GM21529 (cell line): Measurements from ENCODE around the gene FILIP1L.

Experiments used
- ATAC-seq: cut with Tn5 transposase; IDR thresholded peaks from one replicate; pipeline ENCODE4 v1.9.1; 2021; ENCODE audit not compliant: unreplicated experiment

FILIP1L gene

DNA sequence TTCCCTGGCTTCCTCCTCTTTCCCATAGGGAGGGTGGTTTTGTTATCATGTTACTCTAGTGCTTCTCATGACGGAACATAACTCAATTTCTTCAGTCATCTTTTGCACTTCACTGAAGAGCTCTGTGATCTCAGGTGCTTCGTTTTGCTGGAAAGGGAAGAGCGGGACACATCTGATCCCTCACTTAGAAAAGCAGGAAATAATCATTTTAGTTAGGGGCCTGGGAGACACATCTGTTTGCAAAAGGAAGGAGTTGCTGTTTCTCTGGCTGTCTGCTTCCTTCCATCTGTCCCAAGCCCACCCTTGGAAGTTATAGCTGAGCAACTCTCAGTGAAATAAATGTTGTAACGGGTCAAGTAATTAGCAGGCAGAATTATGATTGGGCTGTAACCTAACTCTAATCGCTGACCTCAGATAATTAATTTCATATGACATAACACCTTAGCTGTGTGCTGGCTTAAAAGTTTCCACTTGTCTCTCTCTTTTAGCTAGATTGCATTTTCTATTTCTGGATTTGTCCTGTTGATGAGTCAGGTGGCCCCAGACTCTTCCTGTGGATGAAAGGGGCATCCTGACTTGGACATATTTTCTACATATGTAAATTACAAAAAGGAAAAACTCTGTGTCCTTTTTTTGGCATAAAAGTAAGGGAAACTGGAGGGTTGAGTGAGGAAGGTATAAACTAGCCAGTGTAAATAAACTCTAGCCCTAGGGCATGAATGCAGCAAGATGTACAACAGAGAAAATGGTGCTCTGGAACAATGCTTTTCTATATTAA, 11.0 kb upstream of the FILIP1L start:
- no peak for ATAC-seq

- no peak for ATAC-seq
Measured at GRCh38 chr3:100124201-100124761, 10.0 kb upstream of the FILIP1L start.

GRCh38 chr3:100123112-100123511, 8.8 kb upstream of the FILIP1L start:
- no peak for ATAC-seq

- ATAC-seq, result no peak
Measured at GRCh38 chr3:100122321-100122720, 8.0 kb upstream of the FILIP1L start.

- no peak for ATAC-seq
Measured at GRCh38 chr3:100120693-100121092, 6.4 kb upstream of the FILIP1L start.

GRCh38 chr3:100120012-100120411, 5.7 kb upstream of the FILIP1L start:
- no peak for ATAC-seq

DNA sequence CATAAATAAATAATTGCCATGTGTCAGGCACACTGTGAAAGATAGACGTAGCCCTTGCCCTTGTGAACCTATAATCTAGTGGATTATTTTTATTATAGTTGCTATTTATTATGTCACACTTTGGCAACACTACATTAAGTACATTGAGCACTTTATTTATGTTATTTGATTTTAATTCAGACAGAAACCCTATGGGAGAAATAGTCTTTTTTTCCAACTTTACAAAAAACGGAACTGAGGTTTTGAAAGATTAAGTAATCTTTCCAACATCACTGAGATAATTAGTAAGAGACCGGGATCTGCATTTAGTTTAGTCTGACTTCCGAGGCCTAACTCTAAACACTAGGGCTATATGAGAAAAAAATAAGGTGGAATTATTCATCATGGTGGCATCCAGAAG, 2.8 kb upstream of the FILIP1L start:
- ATAC-seq, result no peak

DNA sequence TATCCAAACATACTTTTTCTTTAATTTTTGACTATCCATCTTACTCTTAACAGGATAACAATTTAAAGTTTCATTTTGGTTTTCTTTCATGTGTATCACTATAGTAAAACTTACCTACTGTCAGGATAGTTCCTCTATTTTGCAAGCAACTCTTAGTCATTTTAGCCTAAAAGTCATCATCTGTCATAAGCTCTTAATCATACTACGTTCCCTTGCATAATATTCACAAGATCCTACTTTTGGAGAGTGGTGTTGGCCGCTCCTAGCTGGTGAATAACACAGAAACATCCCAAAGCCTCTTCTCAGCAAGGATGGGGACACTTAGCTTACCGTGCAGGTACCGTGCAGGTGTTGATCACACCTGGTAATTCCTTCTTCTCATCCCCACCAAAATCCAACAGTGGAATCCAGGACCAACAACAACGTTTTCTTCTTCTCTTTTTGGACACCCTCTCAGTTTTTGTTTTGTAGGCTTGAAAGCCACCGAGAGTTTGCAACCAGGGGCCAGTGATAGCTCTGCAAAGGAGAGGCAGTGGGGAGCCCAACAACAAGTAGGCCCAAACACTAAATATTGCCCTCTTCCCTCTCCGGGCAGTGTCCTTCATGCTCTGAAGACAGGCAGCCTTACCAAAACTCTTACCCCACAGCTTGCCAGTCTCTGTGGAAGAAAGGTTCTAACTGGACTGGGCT, 433 bp downstream of the FILIP1L start:
- no peak for ATAC-seq

DNA sequence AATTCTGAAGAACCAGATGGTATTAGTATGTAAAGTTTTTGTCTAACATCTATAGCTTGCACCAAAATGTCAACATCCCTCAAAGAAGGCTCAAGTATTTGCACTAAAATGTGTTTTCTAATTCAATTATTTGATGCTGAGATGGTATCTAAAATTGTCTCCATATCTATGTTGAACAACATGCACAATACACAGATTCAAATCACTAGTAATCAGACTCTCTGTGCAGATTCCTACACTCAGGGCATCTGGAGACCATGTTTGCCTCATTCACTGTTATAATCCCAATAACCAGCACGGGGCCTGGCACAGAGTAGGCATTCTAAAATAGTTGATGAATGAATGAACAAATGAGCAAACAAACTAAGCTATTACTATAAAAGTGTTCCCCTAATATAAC, 2.6 kb downstream of the FILIP1L start:
- no peak for ATAC-seq

GRCh38 chr3:100110162-100110561, 4.1 kb downstream of the FILIP1L start:
- no peak for ATAC-seq

- ATAC-seq, result no peak
Measured at GRCh38 chr3:100108464-100109079, 5.7 kb downstream of the FILIP1L start.

DNA sequence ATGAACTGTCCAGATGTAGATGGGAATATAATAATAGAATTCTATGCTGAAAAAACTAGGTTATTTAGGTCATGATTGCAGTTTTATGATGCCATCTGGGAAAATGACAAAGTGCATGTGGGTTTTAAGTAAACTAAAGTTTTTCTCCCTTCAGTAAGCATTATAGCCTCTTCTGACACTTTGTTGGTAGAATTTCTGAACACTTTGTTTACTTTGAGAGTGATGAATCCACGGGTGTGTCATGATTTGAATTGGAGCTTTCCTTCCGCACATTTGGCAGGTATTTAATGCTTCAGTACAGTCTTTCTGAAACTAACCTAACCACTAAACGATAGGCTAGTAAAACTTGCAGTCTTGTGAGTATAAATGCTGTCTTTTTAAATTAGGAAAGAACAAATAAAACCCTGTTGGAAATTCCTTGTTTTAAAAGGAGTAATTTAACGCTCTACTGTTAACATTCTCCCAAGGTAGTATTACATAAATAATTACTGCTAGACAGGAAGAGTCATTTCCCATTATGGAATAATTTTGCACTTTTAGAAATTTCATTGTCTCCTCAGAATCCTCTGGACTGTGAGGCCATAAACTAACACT, 7.0 kb downstream of the FILIP1L start:
- ATAC-seq, result no peak

- no peak for ATAC-seq
Measured at GRCh38 chr3:100106531-100107141, 7.7 kb downstream of the FILIP1L start.

GRCh38 chr3:100106094-100106493, 8.2 kb downstream of the FILIP1L start:
- no peak for ATAC-seq

GRCh38 chr3:100105501-100105900, 8.8 kb downstream of the FILIP1L start:
- peak; percentile 44 for ATAC-seq

- no peak for ATAC-seq
Measured at GRCh38 chr3:100104817-100105413, 9.4 kb downstream of the FILIP1L start.

DNA sequence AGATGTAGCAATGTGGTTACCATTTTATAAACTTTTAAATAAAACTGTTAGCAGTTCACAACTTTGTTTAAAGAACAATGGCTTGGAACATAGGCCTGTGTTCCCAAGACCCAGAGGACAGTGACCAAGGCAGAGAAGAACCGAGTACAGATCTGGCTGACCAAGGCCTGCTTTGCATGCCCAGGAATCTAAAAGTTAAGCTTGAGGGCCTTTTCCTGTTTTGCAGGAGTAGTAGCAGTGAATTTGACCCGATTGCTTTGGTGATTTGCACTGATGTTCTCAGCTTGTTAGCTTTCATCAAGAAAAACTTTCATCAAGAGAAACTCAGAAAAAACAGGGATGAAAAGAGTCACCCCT, 9.9 kb downstream of the FILIP1L start:
- ATAC-seq, result peak; percentile 36

- peak; percentile 85 for ATAC-seq
Measured at GRCh38 chr3:100103558-100104441, 10.5 kb downstream of the FILIP1L start.

- ATAC-seq, result no peak
Measured at GRCh38 chr3:100102757-100103156, 11.5 kb downstream of the FILIP1L start.

DNA sequence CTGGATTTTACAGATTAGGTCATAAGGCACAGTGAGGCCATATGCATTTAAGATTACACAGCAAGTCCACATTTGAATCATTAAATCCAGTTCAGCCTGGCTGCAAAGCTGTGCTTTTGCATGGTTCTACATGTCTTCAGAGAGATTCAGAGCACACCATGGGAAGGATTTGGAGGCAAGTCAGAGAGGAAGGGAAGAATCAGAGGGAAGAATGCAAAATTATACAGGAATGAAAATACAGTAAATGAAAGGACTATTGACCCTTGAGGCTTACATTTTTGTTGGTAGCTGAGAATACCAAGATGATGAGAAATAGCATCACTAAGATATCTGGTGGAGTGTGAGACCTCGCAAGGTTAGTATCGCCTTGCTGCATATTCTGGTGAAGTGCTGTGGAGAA, 13.9 kb downstream of the FILIP1L start:
- no peak for ATAC-seq
